ENCODE results near the gene KLK14. TPM values are rescaled to one million over a fixed set of nuclear protein-coding genes. Genes with fewer than 3 reads are reported as not detected.

The KLK14 gene
- total RNA-seq, 1 experiment from 2014 or later, result 0.30 TPM

GRCh38 chr19:51089786-51090185 lies 7.1 kb upstream of the KLK14 start:
- DNase-seq (ENCODE audit: unreplicated experiment), result no peak
- BruUV-seq (replicated peaks), result no TSS peak
- H3K4me3 Mint-ChIP-seq (ENCODE audit: unreplicated experiment), result no peak overlapping the region
- POLR2A ChIA-PET, result no interaction called here
- TF ChIP-seq, protein P1, sequence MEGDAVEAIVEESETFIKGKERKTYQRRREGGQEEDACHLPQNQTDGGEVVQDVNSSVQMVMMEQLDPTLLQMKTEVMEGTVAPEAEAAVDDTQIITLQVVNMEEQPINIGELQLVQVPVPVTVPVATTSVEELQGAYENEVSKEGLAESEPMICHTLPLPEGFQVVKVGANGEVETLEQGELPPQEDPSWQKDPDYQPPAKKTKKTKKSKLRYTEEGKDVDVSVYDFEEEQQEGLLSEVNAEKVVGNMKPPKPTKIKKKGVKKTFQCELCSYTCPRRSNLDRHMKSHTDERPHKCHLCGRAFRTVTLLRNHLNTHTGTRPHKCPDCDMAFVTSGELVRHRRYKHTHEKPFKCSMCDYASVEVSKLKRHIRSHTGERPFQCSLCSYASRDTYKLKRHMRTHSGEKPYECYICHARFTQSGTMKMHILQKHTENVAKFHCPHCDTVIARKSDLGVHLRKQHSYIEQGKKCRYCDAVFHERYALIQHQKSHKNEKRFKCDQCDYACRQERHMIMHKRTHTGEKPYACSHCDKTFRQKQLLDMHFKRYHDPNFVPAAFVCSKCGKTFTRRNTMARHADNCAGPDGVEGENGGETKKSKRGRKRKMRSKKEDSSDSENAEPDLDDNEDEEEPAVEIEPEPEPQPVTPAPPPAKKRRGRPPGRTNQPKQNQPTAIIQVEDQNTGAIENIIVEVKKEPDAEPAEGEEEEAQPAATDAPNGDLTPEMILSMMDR (IDR thresholded peaks at IDR 0.05; ENCODE audit: unreplicated experiment), result no peak
- H3K4me1 Mint-ChIP-seq (ENCODE audit: insufficient read depth, unreplicated experiment), result peaks cover 10% of the 10 kb centered on the region
- H3K27ac Mint-ChIP-seq (ENCODE audit: low read depth, unreplicated experiment), result no peak overlapping the region
- intact Hi-C loops (cut with micrococcal nuclease), result loop anchor here (10.0 kb wide), 1 partner anchor 285 kb away; no protein-coding TSS in a partner anchor
- H3K36me3 Mint-ChIP-seq (ENCODE audit: insufficient read depth, unreplicated experiment), result peaks cover 6% of the 10 kb centered on the region
- CTCF ChIA-PET, result interaction anchor here (0.6 to 0.8 kb wide), 4 partner anchors 69 to 175 kb away, joined by 3 to 5 read pairs (median 3); no protein-coding TSS in a partner anchor
- H3K9me3 Mint-ChIP-seq (ENCODE audit: unreplicated experiment), result no peaks in the 10 kb centered on the region
- H3K27me3 Mint-ChIP-seq (ENCODE audit: insufficient read depth, unreplicated experiment), result no peaks in the 10 kb centered on the region

GRCh38 chr19:51086153-51086850 lies 3.6 kb upstream of the KLK14 start:
- H3K27me3 Mint-ChIP-seq (ENCODE audit: insufficient read depth, unreplicated experiment), result peaks cover 12% of the 10 kb centered on the region
- no peaks in the 10 kb centered on the region for H3K36me3 Mint-ChIP-seq (ENCODE audit: insufficient read depth, unreplicated experiment)
- no peak overlapping the region for H3K4me3 Mint-ChIP-seq (ENCODE audit: unreplicated experiment)
- no peak overlapping the region for H3K27ac Mint-ChIP-seq (ENCODE audit: low read depth, unreplicated experiment)
- no peak for DNase-seq (ENCODE audit: unreplicated experiment)
- H3K4me1 Mint-ChIP-seq (ENCODE audit: insufficient read depth, unreplicated experiment), result no peaks in the 10 kb centered on the region
- no TSS peak for BruUV-seq (replicated peaks)
- ChIA-PET CTCF (interaction anchor here (1.4 to 2.8 kb wide), 2 partner anchors 9 to 65 kb away, joined by 6 to 9 read pairs; no protein-coding TSS in a partner anchor), POLR2A (no interaction called here)
- H3K9me3 Mint-ChIP-seq (ENCODE audit: unreplicated experiment), result no peaks in the 10 kb centered on the region
- TF ChIP-seq, protein P1 (IDR thresholded peaks at IDR 0.05; ENCODE audit: unreplicated experiment), result no peak
- intact Hi-C loops (cut with micrococcal nuclease), result no loop called here

DNA sequence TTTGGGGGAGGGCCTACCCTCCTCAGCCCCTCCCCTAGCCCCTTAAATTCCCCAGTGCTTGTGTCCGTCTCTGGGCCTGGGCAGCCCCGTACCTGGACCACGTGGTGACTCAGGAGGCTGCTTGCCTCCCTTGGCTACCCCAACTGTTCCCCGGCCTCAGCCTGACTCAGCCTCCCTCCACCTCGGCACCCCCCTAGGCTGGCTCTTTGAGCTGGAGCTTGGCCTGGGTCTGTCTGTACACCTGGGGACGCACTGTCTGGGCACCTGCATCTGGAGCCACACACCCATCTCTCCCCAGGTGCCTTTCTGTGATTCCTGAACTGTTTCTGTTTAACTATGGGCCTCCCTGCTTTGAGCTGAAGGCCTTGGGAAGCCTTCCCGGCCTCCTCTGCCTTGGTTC lies 1.8 kb upstream of the KLK14 start:
- H3K27ac Mint-ChIP-seq (ENCODE audit: low read depth, unreplicated experiment), result no peak overlapping the region
- no peak for DNase-seq (ENCODE audit: unreplicated experiment)
- no peaks in the 10 kb centered on the region for H3K36me3 Mint-ChIP-seq (ENCODE audit: insufficient read depth, unreplicated experiment)
- BruUV-seq (replicated peaks), result no TSS peak
- H3K4me1 Mint-ChIP-seq (ENCODE audit: insufficient read depth, unreplicated experiment), result no peaks in the 10 kb centered on the region
- CTCF ChIA-PET, result interaction anchor here (1.1 to 1.5 kb wide), 2 partner anchors 10 to 12 kb away, joined by 4 to 5 read pairs; no protein-coding TSS in a partner anchor
- H3K9me3 Mint-ChIP-seq (ENCODE audit: unreplicated experiment), result no peaks in the 10 kb centered on the region
- POLR2A ChIA-PET, result no interaction called here
- intact Hi-C loops (cut with micrococcal nuclease), result no loop called here
- H3K4me3 Mint-ChIP-seq (ENCODE audit: unreplicated experiment), result no peak overlapping the region
- peaks cover 12% of the 10 kb centered on the region for H3K27me3 Mint-ChIP-seq (ENCODE audit: insufficient read depth, unreplicated experiment)
- TF ChIP-seq, protein P1 (IDR thresholded peaks at IDR 0.05; ENCODE audit: unreplicated experiment), result no peak

DNA sequence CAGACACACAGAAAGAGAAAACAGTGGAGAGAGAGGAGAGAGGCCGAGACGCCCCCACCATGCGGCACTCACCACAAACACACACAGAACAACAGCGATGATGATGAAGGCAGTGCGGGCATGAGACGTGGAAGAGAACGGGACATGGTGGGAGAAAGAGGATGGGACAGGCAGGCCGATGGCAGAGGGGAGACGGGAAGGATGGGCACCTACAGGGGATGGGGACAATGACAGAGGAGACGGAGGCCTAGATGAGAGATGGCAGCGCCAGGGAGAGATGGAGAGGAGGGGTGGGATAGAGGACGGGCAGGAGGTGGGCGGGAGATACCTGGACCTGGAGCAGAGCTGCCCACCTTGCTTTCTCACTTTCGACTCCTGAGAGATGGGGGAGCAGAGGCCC lies 1.1 kb upstream of the KLK14 start:
- Mint-ChIP-seq H3K36me3 (ENCODE audit: insufficient read depth, unreplicated experiment) (no peaks in the 10 kb centered on the region), H3K4me1 (ENCODE audit: insufficient read depth, unreplicated experiment) (no peaks in the 10 kb centered on the region), H3K4me3 (ENCODE audit: unreplicated experiment) (no peak overlapping the region), H3K27ac (ENCODE audit: low read depth, unreplicated experiment) (no peak overlapping the region), H3K9me3 (ENCODE audit: unreplicated experiment) (no peaks in the 10 kb centered on the region), H3K27me3 (ENCODE audit: insufficient read depth, unreplicated experiment) (peaks cover 12% of the 10 kb centered on the region)
- no peak for DNase-seq (ENCODE audit: unreplicated experiment)
- TF ChIP-seq, protein P1 (IDR thresholded peaks at IDR 0.05; ENCODE audit: unreplicated experiment), result no peak
- ChIA-PET POLR2A (no interaction called here), CTCF (no interaction called here)
- intact Hi-C loops (cut with micrococcal nuclease), result no loop called here
- BruUV-seq (replicated peaks), result no TSS peak
